Measurements from ENCODE around the gene GOSR2. TPM values are rescaled to one million over a fixed set of nuclear protein-coding genes. Genes with fewer than 3 reads are reported as not detected.
"Not testable (repeated sequence)": the region's sequence is repeated elsewhere in the genome, so short reads cannot be mapped to it uniquely, and the experiment has no call there.

GOSR2 gene
- total RNA-seq, 1 donor from 2014 or later: 65.1 TPM

- intact Hi-C loops (cut with micrococcal nuclease): no loop called here
These were observed 63.4 kb downstream of the GOSR2 start for GRCh38 chr17:46986366-46986765.

GRCh38 chr17:46987927-46988326 is 65.0 kb downstream of the GOSR2 start:
- intact Hi-C loops (cut with micrococcal nuclease): not testable (repeated sequence)

DNA sequence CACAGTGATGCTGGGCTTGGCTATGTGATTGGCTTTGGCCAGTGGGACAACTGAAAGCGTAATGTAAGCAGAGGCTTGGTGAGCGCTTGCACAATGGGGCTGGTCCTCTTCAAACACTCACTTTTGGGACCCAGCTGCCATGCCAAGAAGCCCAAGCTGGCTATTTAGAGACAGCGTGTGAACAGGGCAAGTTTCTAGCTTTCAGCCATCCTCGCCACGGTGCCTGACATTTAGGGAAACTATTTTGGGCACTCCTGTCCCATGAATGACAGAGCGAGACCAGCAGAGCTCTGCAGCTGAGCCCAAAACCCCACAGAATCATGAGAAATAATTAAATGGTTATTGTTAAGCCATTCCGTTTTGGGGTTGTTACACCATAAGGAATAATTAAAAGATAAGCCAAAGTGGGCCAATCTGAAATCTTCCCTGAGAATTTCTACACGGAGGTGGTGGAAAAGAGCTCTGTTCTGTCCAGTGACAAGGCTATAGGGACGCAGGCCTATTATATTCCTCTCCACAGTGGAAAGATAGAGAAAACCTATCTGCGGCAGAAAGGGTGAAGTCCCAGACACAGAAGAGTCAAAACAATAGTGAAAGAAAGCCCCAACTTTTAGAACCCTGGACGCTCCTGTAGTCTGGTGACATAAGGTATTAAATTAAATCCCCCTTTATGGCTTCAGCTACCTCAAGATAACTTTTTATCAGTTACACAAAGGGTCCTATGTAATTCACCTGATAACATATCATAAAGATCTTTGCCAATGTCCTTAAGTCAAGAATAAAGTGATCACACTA is 66.9 kb downstream of the GOSR2 start:
- intact Hi-C loops (cut with micrococcal nuclease): no loop called here

DNA sequence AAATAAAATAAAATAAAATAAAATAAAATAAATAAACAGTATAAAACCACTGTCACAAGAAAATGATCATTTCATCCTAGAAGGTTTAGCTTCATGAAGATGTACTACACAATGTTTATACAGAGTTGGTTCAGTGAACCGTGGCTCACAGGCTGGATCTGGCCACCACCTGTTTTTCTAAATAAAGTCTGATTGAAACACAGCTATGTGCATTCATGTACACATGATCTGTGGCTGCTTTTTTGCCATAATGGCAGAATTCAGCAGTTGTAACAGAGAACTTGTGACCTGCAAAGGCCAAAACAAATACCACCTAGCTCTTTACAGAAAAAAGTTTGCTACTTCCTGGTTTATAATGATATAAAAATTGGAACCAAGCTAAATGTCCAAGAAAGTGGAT is 68.7 kb downstream of the GOSR2 start:
- intact Hi-C loops (cut with micrococcal nuclease): no loop called here

Other genes with a start within 250 kb of the GOSR2 start
- gene WNT3, start 104.5 kb upstream of the GOSR2 start, total RNA-seq: not detected in 2 replicates
- not detected in 2 replicates for gene WNT9B, start 71.6 kb upstream of the GOSR2 start, total RNA-seq
- not detected in 2 replicates for gene RPRML, start 56.1 kb downstream of the GOSR2 start, total RNA-seq

All from T-helper 2 cell treated with Interferon-gamma antibody and Interleukin-4, amounts not matched to agents 100 ng/mL and 5 ng/mL, for 36 hours (primary cell).